HG02763 (cell line): ENCODE results near the gene NCOA3.
"Not testable (repeated sequence)": the region's sequence is repeated elsewhere in the genome, so short reads cannot be mapped to it uniquely, and the experiment has no call there.

ENCODE experiments used
- ATAC-seq: cut with Tn5 transposase; IDR thresholded peaks from one replicate; pipeline ENCODE4 v1.9.1; 2021; ENCODE audit warnings: mild to moderate bottlenecking, moderate library complexity; ENCODE audit not compliant: unreplicated experiment

The NCOA3 gene

GRCh38 chr20:47559141-47559540 is 57.5 kb downstream of the NCOA3 start:
- ATAC-seq = no peak

DNA sequence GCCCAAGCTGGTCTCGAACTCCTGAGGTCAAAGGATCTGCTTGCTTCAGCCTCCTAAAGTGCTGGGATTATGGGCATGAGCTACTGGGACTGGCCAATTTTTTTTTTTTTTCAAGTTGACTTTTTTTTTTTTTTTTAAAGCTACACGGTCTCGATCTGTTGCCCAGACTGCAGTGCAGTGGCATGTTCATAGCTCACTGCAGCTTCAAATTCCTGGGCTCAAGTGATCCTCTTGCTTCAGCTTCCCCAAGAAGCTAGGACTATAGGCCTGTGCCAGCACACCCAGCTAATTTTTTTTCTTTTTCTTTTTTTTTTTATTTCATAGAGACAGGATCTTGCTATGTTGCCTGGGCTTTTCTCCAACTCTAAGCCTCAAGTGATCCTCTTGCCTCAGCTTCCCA is 59.5 kb downstream of the NCOA3 start:
- ATAC-seq = no peak

DNA sequence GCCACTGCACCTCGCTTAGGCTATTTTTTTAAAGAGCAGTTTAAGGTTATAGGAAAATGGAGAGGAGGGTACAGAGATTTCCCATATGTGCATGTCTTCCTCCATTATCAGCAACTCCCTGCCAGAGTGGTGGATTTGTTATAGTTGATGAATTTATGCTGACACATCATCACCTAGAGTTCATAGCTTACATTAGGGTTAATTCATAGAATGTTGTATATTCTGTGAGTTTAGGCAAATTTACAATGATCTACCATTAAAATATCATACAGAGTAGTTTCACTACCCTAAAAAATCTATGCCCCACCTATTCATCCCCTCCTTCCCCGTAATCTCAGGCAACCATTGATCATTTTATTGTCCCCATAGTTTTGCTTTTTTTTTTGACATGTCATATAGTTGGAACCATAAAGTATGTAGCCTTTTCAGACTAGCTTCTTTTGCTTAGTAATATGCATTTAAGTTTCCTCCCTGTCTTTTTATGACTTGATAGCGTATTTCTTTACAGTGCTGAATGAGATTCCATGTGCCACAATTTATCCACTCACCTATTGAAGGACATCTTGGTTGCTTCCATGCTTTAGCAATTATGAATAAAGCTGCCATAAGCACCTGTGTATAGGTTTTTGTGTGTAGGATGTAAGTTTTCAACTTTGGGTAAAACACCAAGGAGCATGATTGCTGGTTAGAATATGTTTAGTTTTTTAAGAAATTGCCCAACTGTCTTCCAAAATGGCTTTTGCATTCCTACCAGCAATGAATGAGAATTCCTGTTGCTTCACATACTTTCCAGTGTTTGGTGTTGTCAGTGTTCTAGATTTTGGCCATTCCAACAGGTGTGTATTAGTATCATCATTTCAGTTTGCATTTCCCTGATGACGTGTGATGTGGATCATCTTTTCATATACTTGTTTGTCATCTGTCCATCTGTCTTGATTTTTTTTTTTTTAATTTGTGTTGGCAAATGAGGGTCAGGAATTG is 60.2 kb downstream of the NCOA3 start:
- no peak for ATAC-seq

DNA sequence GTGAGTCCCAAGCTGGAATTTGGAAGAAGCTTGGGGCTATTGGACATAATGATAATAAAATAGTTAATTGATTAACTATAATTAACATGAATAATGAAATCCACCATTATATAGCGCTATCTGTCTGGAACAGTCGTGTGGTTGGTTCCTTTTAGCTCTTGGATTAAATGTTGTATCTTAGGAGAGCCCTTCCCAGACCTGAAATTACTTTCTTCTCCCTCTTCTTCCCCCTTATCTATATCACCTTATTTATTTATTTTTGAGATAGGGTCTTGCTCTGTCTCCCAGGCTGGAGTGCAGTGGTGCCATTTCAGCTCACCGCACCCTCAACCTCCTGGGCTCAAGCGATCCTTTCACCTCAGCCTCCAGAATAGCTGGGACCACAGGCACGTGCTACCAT is 64.6 kb downstream of the NCOA3 start:
- ATAC-seq = no peak

DNA sequence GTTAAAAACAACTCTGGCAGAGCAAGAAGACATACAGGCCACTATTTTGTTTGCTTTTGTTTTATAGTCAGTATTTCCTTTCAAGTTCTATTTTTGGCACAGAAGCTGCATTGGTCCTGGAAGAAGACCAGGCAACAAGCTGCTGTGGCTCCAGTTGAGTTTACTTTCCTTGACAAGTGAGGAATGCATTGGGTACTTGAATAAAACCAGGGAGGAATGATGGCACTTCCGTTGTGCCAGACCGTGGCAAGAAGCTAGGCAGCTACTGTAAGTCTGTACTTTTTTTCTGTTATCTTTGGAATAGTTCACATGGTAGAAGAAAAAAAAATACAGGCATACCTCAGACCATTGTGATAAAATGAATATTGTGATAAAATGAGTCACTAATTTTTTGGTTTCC is 66.3 kb downstream of the NCOA3 start:
- ATAC-seq = no peak

DNA sequence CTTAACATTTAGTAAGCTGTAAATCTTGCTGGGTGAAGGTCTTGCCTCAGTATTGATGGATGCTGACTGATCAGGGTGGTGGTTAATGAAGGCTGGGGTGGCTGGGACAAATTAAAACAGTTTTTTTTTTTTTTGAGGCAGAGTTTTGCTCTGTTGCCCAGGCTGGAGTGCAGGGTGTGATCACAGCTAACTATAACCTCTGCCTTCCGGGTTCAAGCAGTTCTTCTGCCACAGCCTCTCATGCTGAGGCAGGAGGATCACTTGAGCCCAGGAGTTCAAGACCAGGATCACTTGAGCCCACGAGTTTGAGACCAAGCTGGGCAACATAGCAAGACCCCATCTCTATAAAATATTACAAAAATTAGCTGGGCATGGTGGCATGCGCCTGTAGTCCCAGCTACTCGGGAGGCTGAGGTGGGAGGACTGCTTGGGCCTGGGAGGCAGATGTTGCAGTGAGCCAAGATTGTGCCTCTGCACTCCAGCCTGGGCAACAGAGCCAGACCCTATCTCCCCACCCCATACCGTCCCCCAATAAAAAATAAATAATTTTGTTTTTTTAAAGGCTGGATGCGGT is 67.2 kb downstream of the NCOA3 start:
- no peak for ATAC-seq

- no peak for ATAC-seq
Observed at GRCh38 chr20:47571426-47571825, 69.7 kb downstream of the NCOA3 start.

DNA sequence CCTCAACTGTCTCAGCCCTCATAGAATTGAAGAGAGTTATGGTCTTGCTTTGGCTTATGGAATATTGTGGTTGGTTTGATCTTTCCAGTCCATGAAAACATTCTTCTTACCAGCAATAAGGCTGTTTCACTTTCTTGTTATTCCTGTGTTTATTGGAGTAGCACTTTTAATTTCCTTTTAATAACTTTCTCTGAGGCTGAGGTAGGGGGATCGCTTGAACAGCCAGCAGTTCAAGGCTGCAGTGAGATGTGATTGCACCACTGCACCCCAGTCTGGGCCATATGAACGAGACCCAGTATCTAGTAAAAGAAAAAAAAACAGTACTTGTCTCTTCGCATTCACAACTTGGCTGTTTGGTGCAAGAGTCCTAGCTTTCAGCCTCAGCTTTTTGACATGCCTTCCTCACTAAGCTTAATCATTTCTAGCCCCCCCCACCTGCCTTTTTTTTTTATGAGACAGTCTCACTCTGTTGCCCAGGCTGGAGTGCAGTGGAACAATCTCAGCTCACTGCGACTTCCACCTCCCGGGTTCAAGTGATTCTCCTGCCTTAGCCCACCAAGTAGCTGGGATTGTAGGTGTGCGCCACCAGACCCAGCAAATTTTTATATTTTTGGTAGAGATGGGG is 70.5 kb downstream of the NCOA3 start:
- no peak for ATAC-seq

DNA sequence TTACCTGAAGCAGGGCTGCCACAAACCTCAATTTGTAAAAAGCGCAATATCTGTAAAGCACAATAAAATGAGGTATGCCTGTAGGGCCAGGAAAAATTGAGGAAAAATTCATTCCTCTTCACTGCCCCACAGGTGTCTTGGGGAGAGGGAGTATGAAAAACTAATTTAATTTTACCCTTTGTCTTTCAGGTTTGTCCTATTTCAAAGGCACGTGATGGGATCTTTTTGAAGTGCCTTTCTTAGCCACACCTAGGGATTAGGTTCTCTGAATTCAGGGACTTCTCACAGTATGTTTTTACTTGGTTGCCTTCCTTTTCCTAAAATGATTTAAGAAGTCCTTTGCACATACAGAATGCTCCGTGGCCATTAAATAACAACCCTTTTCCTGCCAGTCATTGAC is 71.9 kb downstream of the NCOA3 start:
- ATAC-seq = no peak

- ATAC-seq = no peak
Observed at GRCh38 chr20:47574616-47575364, 73.1 kb downstream of the NCOA3 start.

DNA sequence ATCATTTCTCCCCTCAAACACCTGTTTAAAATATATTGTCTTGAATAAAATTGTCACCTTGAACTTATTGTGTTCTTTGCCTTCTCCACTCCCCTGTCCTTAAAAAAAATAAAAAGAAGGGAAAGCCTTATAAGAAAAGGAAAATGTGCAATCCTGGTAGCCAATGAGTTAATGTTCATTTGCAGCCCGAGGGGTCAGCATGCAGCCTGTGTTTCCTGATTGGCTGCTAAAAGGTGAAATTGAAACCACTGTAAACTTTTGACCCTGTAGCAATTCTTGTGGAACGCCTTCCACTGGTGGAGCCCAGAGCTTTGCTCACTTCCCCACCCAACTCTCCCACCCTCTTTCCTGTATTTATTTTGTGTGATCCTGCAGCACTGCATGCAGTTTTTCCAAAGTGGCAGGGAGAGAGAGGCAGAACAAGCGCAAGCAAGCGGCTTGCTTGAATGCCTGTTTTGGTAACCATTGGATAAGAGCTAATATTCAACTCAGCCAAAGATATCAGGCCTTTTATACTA is 74.9 kb downstream of the NCOA3 start:
- ATAC-seq = no peak

DNA sequence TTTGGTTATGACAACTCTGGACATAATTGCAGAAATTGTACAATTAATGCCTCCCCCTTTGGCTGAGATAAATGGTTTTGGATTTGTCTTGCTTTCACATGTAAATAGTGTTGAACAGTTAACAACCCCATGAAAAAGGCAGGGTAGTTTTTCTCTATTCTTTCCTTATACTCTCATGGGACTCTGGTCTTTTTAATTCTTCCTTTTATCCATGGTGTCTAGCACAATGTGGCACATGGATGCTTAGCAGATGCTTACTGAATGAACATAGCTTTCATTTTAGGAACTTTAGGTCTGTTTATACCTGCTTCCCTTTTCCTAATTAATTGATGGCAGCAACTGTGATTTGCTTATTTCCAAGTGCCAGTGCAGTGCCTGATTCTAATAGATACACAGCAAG is 75.6 kb downstream of the NCOA3 start:
- no peak for ATAC-seq

GRCh38 chr20:47578543-47578942 is 76.9 kb downstream of the NCOA3 start:
- ATAC-seq = no peak

DNA sequence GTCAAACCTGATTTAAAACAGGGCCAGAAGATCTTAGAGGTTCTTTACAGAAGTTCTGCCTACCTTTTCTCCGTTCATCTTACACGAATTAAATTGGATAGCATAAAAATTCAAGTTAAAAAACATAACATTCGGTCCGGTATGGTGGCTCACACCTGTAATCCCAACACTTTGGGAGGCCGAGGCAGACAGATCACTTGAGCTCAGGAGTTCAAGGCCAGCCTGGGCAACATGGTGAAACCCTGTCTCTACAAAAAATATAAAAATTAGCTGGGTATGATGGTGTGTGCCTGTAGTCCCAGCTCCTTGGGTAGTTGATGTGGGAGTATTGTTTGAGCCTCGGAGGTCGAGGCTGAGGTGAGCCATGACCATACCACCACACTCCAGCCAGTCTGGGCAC is 79.0 kb downstream of the NCOA3 start:
- ATAC-seq = not testable (repeated sequence)

GRCh38 chr20:47581090-47581489 is 79.4 kb downstream of the NCOA3 start:
- ATAC-seq = no peak

DNA sequence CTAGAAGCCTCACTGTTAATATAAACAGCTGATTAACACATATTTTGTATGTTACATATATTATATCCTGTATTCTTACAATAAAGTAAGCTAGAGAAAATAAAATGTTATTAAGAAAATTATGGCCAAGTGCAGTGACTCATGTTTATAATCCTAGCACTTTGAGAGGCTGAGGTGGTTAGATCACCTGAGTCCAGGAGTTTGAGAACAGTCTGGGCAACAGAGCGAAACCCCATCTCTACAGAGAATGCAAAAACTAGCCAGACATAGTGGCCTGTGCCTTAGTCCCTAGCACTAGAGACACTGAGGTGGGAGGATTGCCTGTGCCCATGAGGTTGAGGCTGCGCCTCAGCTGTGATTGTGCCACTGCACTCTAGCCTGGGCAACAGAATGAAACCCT is 81.9 kb downstream of the NCOA3 start:
- no peak for ATAC-seq

- no peak for ATAC-seq
Observed at GRCh38 chr20:47585087-47585747, 83.5 kb downstream of the NCOA3 start.

GRCh38 chr20:47586649-47587294 is 85.1 kb downstream of the NCOA3 start:
- no peak for ATAC-seq

GRCh38 chr20:47588158-47588557 is 86.5 kb downstream of the NCOA3 start:
- no peak for ATAC-seq

DNA sequence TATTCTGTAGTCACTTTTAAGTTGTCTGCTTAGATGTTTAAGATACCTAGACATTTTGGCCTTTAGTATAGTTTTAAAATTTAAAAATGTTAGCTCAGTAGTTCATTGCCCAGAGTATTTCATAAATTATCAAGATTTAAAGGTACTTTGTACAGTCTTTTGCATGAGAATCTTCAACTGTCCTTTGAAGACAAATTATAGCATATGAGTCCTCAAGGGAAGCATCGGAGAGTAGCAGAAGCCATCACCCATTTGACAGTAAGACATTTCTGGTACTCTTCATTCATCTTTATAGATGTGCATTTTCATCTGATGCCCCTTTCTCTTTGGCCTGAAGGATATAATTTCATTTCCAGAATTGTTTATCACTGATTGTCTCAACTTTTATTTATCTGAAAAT is 89.5 kb downstream of the NCOA3 start:
- no peak for ATAC-seq
